ENCODE results near the gene MASTL.

MASTL gene

DNA sequence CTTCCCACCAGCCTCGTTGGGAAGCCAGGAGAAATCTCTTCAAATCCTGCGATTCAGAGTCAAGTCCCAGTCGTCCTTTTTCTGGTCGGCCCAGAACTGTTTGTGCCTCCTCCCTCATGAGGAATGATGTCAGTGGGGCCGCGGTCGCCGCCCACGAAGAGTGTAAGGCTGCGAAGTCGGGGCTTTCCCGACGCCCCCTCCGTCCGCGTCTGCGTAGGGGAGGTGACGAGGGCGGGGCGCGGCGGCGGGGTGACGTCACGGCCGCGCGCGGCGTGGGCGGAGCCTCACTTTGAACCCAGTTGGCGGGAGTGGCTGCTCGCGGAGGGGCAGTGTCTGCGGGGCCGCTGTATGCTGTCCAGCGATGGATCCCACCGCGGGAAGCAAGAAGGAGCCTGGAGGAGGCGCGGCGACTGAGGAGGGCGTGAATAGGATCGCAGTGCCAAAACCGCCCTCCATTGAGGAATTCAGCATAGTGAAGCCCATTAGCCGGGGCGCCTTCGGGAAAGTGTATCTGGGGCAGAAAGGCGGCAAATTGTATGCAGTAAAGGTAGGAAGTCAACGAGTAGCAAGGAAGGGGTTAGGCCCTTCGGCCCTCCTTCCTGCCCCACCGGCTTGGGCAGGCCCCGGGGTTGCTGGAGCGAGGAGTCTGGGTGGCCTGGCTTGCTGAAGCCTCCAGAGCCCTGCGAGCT lies at the start of gene MASTL:
Gene MASTL (plus strand): TSS at position 287 of the 689 bp plus-strand sequence. CDS start 75 bp downstream, at position 362.
- DNase-seq = peak; percentile 97

DNA sequence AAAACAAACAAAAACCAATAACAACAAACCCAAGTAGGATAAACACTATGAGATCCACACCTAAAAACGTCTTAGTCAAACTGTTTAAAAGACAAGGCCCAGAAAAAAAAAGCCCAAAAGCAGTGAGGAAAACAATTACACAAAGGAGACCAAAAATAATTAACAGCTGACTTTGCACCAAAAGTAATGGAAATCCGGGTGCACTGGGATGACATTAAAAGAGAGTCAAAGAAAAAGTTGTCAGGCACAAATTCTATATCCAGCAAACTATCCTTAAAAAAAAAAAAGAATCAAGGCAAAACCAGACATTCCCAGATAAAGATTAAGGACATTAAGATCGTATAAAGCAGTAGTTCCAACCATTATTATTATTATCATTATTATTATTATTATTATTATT lies 47.0 kb upstream of the MASTL start:
- DNase-seq = no peak

GRCh38 chr10:27134371-27134770 lies 20.8 kb upstream of the MASTL start:
- no peak for DNase-seq

- no peak for DNase-seq
Measured at GRCh38 chr10:27138277-27138676, 16.9 kb upstream of the MASTL start.

DNA sequence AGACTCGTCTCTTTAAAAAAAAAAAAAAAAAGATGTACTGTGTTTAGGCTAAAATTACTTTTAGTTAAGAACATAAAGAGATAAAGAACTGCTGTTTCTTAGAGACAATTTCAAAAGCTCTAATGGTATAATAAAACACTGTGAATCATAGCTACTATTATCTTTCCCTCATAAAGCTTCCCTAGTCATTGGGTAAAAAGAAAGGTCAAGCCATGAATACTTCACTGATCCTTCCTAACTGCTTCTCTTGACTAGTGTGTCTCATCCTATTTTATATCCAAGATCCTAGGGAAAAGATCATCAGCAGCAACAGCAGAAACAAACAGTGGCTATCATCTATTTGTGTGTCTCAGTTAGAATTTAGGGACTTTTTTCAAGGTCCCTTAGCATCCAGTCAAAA lies 11.5 kb upstream of the MASTL start:
- DNase-seq = no peak

- no peak for DNase-seq
Measured at GRCh38 chr10:27145937-27146336, 9.2 kb upstream of the MASTL start.

- DNase-seq = no peak
Measured at GRCh38 chr10:27147701-27148100, 7.5 kb upstream of the MASTL start.

DNA sequence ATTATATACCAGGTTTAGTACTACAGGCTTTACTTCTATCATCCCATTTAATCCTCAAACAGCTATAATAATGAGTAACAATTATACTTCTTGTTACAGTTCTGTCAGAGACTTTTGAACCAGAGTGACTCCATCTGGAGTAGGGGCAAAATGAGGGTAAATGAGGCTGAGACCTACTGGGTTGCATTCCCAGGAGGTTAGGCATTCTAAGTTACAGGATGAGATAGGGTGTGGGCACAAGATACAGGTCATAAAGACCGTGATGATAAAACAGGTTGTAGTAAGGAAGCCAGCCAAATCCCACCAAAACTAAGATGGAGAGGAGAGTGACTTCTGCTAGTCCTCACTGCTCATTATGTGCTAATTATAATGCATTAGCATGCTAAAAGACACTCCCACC lies 4.9 kb upstream of the MASTL start:
- DNase-seq = no peak

DNA sequence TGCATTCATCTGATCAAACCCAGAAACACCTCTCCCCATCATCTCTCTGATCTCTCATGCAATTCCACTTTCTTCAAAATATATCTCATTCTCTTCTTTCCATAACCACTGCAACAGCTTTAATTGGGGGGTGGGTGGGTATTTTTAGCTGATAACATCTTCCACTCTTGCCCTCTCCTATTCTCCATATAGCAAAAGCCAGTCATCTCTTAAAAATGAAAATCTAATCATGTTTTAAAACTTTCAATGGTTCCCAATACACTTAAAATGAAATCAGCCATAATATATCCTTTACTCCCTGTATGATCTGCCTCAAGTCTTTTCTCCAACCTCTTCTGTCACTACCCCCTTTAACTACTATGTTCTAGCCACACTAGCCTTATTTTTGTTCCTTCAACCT lies 2.5 kb upstream of the MASTL start:
- DNase-seq = no peak

DNA sequence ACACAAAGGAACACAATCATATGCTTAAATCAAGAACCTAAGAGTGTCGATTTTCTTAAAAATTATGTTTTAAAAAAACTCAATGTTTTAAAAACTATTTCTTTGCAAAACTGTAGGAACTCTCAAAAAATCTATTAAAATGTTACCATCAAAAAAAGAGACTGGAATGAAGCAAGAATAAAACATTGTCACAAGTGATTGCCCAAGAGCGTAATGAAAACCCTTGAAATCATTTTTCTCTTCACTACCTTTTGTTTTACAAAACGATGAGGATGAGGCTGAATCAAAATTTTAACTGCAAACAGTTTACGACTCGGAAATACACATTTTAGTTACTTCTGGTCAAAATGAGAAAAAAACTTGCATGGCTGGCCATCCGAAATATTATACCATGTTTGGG lies 1.8 kb upstream of the MASTL start:
- no peak for DNase-seq

DNA sequence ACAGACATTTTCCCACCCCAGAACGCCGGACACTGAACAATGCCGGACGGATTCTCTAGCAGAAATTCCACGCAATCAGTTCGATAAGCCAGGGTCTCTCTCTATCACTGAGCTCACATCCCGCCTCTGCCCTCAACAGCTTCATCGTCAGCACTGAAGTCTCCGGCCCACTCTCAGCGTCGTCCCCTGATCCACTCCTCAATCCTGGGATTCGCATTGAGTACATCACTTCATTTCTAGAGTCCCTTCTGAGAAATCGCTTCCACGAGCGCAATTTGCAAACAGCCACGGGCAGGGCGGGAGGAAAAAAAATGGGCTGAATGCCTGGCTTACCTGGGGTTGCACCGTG lies 1.3 kb upstream of the MASTL start:
- DNase-seq = peak; percentile 67

DNA sequence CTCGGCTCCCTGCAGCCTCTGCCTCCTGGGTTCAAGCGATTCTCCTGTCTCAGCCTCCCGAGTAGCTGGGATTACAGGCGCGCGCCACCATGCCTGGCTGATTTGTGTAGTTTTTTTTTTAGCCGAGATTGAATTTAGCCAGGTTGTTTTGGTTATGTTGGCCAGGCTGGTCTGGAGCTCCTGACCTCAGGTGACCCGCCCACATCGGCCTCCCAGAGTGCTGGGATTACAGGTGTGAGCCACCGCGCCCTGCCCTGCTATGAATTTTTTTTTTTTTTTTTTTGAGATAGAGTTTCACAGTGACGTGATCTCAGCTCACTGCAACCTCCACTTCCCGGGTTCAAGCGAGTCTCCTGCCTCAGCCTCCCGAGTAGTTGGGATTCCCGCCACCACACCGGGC lies 1.4 kb downstream of the MASTL start:
- DNase-seq = peak; percentile 33

- DNase-seq = peak; percentile 18
Measured at GRCh38 chr10:27157150-27157549, 2.0 kb downstream of the MASTL start.

DNA sequence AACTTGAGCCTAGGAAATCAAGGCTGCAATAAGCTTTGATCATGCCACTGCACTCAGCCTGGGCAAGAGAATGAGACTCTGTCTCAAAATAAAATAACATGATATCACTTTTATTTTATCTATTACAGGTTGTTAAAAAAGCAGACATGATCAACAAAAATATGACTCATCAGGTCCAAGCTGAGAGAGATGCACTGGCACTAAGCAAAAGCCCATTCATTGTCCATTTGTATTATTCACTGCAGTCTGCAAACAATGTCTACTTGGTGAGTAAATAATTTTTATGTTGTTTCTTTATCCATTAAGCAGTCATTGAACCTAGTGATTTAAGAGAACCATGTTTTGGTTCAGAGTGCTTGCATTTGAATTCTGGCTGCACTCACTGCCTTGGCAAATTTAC lies 3.3 kb downstream of the MASTL start:
- peak; percentile 77 for DNase-seq

DNA sequence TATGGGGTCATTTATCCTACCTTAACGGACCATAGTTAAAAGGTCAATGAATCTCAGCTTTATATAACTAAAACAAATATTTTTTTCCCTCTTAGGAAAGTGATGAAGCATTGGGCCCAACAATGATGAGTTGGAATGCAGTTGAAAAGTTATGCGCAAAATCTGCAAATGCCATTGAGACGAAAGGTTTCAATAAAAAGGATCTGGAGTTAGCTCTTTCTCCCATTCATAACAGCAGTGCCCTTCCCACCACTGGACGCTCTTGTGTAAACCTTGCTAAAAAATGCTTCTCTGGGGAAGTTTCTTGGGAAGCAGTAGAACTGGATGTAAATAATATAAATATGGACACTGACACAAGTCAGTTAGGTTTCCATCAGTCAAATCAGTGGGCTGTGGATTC lies 14.7 kb downstream of the MASTL start:
- no peak for DNase-seq

- no peak for DNase-seq
Measured at GRCh38 chr10:27188259-27188658, 33.1 kb downstream of the MASTL start.

DNA sequence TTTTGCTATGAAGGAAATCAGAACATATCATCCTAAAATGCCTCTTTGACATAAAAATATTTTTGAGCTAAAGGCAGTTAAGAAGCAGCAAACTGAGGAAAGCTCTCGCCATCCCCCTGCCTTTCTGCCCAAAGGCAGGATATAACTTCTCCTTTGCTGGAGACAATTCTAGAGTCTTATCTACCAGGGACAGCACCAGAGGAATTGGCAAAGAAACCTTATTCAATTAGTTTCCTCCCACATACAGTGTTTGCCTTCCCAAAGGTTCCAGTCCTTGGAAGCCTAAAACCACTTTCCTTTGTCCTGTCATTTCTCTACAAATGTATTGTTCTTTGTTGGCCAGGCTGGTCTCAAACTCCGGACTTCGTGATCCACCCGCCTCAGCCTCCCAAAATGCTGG lies 33.7 kb downstream of the MASTL start:
- no peak for DNase-seq

- DNase-seq = peak; percentile 80
Measured at GRCh38 chr10:27190508-27190907, 35.4 kb downstream of the MASTL start.

DNA sequence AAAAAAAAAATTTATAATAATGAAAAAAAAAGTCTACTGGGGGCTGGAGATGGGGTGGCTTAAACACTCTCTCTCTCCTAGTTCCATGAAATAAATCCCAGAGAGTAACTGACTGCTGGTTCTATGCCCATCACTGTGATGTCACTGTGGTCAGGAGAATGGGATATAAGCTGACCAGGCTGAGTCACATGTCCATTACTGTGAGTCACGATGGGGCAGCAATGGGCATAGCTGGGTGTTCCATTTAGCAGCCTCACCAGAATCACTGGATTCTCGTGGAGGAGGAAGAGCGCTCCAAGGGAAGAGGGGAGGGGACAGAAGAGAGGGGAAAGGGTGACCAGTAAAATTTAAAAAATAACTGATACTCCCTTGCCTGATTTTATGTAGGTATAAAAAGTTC lies 37.1 kb downstream of the MASTL start:
- DNase-seq = peak; percentile 74

GRCh38 chr10:27197980-27198620 lies 42.9 kb downstream of the MASTL start:
- DNase-seq = no peak

DNA sequence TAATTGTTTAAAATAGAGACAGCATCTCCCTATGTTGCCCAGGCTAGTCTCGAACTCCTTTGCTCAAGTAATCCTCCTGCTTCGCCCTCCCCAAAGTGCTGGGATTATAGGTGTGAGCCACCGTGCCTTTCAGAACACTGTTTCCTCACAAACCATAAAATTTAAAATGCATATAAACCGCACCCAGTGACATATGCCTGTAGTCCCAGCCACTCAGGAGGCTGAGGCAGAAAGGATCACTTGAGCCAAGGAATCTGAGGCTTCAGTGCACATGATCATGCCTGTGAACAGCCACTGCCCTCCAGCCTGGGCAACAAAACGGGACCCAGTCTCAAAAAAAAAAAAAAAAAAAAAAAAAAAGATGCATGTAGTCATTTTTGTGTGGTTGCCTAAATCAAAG lies 48.7 kb downstream of the MASTL start:
- DNase-seq = no peak

DNA sequence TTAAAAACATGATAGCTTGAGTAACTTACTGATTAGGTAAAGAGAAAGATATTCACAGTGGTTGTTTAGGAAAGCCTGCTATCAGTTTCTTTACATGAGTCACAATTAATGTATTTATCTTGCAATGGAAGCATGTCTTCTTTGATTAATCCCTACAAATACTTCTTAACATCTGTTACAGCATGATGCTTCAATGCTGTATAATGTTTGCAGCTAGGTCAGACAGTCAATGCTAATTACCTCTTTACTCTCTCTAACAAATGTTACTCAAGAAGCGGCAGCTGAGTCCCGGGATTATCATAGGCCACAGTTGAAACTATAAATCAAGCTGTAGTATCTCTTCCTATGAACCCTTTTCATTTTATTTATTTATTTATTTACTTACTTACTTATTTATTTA lies 52.2 kb downstream of the MASTL start:
- no peak for DNase-seq

- peak; percentile 70 for DNase-seq
Measured at GRCh38 chr10:27223964-27224363, 68.8 kb downstream of the MASTL start.

GRCh38 chr10:27225011-27225590 lies 69.9 kb downstream of the MASTL start:
- no peak for DNase-seq
